ENCODE data around the gene ING5.
"Not testable (repeated sequence)": the region's sequence is repeated elsewhere in the genome, so short reads cannot be mapped to it uniquely, and the experiment has no call there.

The ING5 gene

DNA sequence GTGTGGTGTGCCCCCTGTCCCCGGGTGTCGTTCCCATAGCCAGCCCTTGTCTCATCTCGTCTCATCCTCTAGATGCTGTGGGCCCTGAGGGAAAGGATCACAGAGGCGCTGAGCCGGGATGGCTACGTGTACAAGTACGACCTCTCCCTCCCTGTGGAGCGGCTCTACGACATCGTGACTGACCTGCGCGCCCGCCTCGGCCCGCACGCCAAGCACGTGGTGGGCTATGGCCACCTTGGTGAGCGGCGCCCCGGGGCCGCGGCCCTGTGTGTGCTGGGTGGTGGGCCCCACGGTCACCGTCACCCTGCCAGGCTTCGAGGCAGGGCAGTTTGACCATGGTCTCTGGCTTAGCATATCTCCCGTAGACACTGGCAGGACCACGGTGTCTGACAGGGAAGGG is 53.9 kb downstream of the ING5 start:
- DNase-seq (ENCODE audit: extremely low read depth in 1 of 2, low read depth in 1 of 2), result no peak

DNA sequence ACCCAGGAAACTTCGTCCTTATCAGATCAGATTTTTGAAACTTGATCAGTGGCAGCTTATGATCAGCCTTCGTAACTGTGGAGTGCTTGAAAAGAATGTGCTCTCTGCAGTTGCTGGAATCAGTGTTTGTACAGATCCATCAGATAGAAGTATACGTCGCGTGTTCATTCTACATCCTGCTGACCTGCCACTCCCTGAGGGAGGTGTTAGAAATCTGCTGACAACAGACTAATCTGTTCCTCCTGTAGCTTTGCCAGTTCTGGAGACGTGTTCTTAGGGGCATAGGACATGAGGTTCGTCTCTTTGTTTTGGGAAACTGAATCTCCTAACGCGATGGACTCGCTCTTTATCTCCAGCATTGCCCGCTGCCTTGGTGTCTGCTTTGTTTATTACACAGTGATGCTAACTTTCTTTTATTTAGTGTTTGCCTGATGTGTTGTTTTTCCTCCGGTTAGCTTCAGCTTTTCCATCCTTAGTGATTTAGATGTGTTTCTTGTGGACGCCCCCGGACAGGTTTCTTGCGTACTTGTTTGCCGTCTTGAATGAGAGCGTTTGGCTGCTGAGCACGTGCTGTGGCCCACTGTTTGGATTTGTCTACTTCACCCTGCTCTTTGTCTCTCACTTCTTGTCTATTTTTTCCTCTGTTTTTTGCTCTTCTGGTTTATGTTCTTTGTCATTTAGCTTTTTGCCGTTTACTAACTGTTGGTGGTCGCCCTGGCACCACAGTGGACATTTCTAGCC is 57.4 kb downstream of the ING5 start:
- no peak for DNase-seq (ENCODE audit: extremely low read depth in 1 of 2, low read depth in 1 of 2)

DNA sequence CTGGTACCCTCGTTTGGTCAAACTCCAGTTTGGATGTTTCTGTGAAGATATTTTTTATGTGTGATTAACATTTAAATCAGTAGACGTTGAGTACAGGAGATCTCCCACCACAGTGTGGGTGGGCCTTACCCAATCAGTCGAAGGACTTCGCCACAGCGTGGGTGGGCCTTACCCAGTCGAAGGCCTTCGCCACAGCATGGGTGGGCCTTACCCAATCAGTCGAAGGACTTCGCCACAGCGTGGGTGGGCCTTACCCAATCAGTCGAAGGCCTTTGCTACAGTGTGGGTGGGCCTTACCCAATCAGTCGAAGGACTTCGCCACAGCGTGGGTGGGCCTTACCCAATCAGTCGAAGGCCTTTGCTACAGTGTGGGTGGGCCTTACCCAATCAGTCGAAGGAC is 58.1 kb downstream of the ING5 start:
- DNase-seq (ENCODE audit: extremely low read depth in 1 of 2, low read depth in 1 of 2), result not testable (repeated sequence)

DNA sequence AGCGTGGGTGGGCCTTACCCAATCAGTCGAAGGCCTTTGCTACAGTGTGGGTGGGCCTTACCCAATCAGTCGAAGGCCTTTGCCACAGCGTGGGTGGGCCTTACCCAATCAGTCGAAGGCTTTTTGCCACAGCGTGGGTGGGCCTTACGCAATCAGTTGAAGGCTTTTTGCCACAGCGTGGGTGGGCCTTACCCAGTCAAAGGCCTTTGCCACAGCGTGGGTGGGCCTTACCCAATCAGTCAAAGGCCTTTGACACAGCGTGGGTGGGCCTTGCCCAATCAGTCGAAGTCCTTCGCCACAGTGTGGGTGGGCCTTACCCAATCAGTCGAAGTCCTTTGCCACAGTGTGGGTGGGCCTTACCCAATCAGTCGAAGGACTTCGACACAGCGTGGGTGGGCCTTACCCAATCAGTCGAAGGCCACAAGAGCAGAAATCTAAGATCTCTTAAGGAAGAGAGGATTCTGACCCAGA is 58.5 kb downstream of the ING5 start:
- DNase-seq (ENCODE audit: extremely low read depth in 1 of 2, low read depth in 1 of 2), result no peak

DNA sequence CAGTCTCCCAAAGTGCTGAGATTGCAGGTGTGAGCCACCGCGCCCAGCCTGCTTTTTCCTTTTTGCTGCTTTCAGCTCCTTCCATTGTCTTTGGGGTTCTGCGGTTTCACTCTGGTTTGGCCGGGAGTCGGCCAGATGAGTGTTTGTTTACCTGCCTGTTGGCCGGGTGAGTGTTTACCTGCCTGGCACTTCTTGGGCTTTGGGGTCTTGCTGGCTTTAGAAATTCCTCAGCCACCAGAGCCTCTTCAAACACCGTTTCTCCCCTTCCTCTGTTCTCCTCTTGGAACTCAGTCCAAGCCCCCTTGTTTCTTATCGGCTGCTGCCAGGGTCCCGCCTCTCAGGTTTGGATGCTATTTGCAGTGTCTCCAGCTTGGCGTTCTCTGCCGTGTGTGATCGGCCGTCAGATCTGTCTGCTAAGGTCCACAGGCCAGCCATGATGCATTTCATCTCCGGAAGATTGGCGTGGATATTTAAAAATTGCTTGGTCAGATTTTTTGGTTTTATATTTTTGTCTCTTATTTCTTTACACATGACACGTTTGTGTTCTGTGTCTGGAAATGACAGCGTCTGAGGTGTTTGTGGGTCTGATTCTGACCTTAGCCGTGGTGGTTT is 60.6 kb downstream of the ING5 start:
- DNase-seq (ENCODE audit: extremely low read depth in 1 of 2, low read depth in 1 of 2), result no peak

DNA sequence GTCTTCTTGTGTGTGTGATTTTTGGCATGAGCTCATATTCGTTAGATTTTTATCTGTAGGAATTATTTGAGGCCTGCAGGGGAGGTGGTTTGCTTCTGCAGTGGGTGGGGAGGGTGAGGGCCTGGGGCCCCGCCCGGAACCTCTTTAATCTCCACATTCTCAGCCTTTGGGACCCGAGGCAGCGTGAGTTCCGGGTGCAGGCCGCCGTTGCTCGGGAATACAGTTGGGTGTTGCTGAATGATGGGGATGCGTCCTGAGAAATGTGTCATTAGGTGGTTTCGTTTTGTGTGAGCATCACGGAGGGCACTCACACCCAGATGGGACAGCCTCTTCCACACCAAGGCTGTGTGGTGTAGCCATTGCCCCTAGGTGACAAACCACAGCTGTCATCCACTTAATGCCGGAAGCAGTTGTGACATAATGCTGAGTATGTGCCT is 61.1 kb downstream of the ING5 start:
- peak; percentile 30 to 32 for DNase-seq (ENCODE audit: extremely low read depth in 1 of 2, low read depth in 1 of 2)

GRCh38 chr2:241763551-241764274 is 61.9 kb downstream of the ING5 start:
- no peak for DNase-seq (ENCODE audit: extremely low read depth in 1 of 2, low read depth in 1 of 2)

DNA sequence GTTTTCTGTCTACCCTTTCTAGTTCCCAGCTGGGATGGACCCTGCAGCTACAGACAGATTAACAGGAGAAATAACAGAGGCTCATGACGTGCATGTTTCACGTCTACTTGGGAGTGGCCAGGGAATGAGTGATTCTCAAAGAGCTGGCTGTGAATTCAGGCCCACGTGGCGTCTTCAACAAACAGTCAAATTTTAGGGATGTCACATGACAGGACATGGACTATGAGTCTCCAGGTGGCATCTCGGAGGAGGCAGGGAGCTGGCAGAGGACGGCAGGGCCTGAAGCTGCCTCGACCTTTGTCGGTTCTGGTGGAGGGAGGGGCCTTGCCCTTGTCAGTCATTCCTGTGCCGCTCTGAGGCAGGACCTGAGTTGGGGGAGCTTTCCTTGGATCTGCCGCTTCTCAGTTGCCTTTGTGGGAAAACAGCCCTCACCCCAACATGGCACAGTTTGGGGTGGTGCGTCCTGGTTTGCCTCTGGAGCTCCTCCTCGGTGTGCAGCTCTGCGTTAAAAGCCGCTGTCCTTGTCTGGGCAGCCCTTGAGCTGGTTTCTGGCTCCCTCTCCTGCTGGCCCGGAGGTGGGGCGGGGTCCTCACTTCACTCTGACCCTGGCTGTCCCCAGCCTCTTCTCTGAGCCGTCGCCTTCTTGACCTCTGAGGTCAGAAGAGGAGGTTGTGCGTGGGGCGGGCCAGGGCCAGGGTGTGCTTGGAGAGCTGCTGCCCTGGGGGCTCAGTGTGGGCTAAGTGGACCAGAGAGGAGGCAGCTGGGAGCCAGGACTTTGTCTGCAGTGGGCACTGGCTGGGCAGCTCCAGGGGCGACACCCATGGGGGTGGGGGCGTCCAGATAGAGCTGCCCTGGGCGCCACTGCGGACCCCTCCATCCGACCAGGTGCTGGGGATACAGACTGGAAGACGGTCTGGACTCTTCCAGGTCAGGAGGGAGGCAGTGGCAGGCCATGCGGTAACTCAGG is 62.7 kb downstream of the ING5 start:
- DNase-seq (ENCODE audit: extremely low read depth in 1 of 2, low read depth in 1 of 2), result no peak

GRCh38 chr2:241767464-241768250 is 65.8 kb downstream of the ING5 start:
- no peak for DNase-seq (ENCODE audit: extremely low read depth in 1 of 2, low read depth in 1 of 2)

GRCh38 chr2:241768251-241768711 is 66.4 kb downstream of the ING5 start:
- no peak for DNase-seq (ENCODE audit: extremely low read depth in 1 of 2, low read depth in 1 of 2)

GRCh38 chr2:241768850-241769249 is 67.0 kb downstream of the ING5 start:
- DNase-seq (ENCODE audit: extremely low read depth in 1 of 2, low read depth in 1 of 2), result no peak

DNA sequence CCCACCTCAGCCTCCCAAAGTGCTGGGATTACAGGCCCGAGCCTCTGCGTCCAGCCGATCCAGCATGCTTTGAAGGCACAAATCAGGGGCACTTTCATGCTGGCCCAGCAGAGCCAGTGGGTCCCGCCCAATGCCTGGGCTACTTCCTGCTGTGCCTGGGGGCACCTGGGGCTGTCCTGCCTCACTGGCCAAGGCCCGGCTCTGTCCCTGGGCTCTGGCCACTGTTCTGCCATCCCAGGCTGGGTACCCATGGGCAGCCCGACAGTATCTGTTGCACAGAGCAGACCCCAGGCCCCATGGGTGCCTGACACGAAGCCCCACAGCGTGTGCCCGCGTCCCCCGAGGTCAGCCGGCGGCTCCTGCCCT is 68.0 kb downstream of the ING5 start:
- no peak for DNase-seq (ENCODE audit: extremely low read depth in 1 of 2, low read depth in 1 of 2)

GRCh38 chr2:241770185-241770935 is 68.5 kb downstream of the ING5 start:
- DNase-seq (ENCODE audit: extremely low read depth in 1 of 2, low read depth in 1 of 2), result no peak

DNA sequence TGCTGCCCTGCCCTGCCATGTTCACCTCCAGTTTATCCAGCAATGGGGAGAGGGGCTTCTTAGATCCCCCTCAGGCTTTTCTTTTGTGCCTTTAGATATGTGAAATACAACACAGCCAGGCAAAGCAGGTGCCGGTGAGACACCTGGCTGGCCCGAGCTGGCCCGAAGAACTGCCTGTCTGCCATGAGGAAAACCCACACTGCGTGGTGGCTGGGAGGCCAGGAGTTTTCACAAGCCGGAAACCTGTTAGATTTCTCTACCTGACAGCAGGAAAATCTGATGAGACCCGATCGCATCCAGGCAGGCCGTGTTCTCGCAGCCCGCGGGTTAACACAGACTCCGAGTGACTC is 69.1 kb downstream of the ING5 start:
- DNase-seq (ENCODE audit: extremely low read depth in 1 of 2, low read depth in 1 of 2), result no peak

DNA sequence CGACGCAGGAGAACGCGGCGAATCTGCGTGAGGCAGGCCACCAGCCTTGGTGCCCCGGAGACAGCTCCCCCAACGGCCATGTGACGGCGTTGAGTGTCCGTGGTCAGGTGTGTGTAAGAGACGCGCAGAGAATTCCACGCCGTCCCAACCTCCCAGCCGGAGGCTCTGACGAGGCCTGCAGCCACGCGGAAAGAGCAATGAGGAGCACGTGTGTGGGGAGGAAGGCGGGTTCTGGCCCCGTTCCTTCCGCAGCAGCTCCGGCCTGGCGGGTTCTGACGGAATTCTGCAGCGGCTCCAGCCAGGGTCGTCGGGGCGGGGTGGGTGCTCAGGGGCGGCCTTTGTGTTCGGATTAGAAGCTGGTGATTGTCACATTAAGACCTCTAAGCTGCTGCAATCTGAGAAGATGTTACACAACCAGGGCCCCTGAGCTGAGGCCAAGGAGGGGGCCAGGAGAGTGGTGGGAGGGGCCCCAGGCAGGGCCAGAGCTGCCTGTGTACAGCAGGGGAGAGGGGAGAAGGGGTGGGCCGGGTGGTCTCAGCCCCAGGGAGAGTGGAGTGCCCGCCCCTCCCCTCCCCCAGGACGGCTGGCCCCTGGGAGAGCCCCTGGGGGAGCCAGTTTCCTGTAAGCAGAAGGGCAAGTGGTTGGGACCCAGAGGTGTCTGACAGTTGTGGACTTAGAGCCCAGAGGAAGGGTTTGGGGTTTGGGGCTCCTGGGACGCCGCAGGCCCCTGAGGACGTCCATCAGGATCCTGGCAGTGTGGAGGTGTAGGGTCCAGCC is 69.6 kb downstream of the ING5 start:
- DNase-seq (ENCODE audit: extremely low read depth in 1 of 2, low read depth in 1 of 2), result no peak

DNA sequence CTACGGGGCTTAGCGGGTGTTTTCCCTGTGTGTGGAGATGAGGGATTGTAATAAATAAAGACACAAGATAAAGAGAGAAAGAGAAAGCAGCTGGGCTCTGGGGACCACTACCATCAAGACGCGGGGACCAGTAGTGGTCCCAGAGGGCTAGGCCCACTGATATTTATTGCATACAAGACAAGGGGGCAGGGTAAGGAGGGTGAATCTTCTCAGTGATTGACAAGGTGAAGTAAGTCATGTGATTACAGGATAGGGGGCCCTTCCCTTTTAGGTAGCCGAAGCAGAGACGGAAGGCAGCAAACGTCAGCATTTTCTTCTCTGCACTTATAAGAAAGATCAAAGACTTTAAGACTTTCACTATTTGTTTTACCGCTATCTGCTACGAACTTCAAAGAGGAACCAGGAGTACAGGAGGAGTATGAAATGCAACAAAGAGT is 70.2 kb downstream of the ING5 start:
- DNase-seq (ENCODE audit: extremely low read depth in 1 of 2, low read depth in 1 of 2), result no peak

DNA sequence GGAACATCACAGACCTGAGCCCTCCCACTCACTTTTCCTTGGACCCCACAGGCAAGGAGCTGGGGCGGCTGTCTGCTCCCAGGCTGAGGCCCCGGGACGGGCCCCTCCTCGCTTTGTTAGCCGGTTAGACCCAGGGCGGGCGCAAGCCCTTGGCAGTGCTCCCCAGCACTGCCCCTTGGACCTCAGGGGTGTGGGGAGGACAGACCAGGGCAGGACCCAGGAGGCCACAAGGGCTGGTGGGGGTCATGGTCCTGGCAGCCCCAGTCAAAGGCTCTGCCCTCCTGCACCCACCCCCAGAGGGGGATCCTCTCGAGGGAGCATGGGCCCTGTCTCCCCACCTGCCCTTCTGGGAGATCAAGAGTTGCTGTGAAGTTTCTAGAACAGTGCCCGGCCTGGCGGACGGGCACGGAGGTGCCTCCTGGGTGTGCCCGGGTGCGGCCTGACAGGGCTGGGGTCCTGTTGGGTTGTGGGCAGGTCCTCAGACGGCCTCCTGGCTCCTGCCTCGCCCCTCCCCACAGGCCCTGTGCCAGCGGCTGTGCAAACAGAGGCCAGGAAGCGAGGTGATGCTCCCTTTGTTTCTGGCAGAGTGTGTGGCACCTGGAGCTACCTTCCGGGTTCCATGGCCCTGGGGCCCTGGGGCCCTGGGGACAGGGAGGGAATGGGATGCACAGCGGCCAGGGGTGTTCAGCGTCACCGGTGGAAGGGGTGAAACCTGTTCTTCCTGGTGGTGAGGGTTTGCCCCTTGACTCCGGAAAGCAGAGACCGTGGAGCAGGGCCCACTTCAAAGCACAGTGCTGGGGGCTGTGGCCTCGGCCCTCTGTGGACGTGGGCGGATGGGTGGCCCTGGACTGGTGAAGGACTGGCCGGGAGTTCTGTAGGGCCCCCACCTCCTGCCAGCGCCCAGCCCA is 71.9 kb downstream of the ING5 start:
- DNase-seq (ENCODE audit: extremely low read depth in 1 of 2, low read depth in 1 of 2), result no peak
